Smooth muscle cell (in vitro differentiated cells): ENCODE data around the gene PRDX3. TPM values are rescaled to one million over a fixed set of nuclear protein-coding genes. Genes with fewer than 3 reads are reported as not detected.

Experiments
- DNase-seq: peaks from one replicate; lab custom pipeline; 2025; ENCODE audit not compliant: unreplicated experiment; lab: John Stamatoyannopoulos, UW
- H2AFZ ChIP-seq: fragments of 200-600 bp; sonication (generic); 2 replicates; pipeline ENCODE4 v1.6.0; 2016; ENCODE audit warnings: antibody characterized with exemption, low read depth, mild to moderate bottlenecking
- H3F3A ChIP-seq: fragments of 200-600 bp; sonication (generic); 2 replicates; pipeline ENCODE4 v1.6.0; 2017; ENCODE audit warnings: antibody characterized with exemption, low read depth
- H3K27ac ChIP-seq: fragments of 200-600 bp; sonication (generic); 2 replicates; pipeline ENCODE4 v1.5.1; 2016; ENCODE audit warnings: low read depth, mild to moderate bottlenecking
- H3K27me3 ChIP-seq: fragments of 200-600 bp; sonication (generic); 2 replicates; pipeline ENCODE4 v1.6.1; 2016; ENCODE audit warnings: low read depth, mild to moderate bottlenecking
- H3K36me3 ChIP-seq: fragments of 200-600 bp; sonication (generic); 2 replicates; pipeline ENCODE4 v1.5.1; 2016; ENCODE audit warnings: low read depth
- H3K4me1 ChIP-seq: fragments of 200-600 bp; sonication (generic); 2 replicates; pipeline ENCODE4 v1.5.1; 2016; ENCODE audit warnings: low read depth
- H3K4me2 ChIP-seq: fragments of 200-600 bp; sonication (generic); 2 replicates; pipeline ENCODE4 v1.6.0; 2016; ENCODE audit warnings: mild to moderate bottlenecking
- H3K4me3 ChIP-seq: fragments of 200-600 bp; sonication (generic); 2 replicates; pipeline ENCODE4 v1.5.1; 2016; ENCODE audit warnings: mild to moderate bottlenecking
- H3K79me2 ChIP-seq: fragments of 200-600 bp; sonication (generic); 2 replicates; pipeline ENCODE4 v1.6.0; 2016; ENCODE audit warnings: low read depth, mild to moderate bottlenecking
- H3K9ac ChIP-seq: fragments of 200-600 bp; sonication (generic); 2 replicates; pipeline ENCODE4 v1.6.0; 2016; ENCODE audit warnings: low read depth
- H3K9me3 ChIP-seq: fragments of 200-600 bp; sonication (generic); replicated peaks from 2 replicates; pipeline ENCODE4 v1.5.1; 2016; ENCODE audit warnings: low read depth
- H4K20me1 ChIP-seq: fragments of 200-600 bp; sonication (generic); 2 replicates; pipeline ENCODE4 v1.6.0; 2016; ENCODE audit warnings: low read depth
- WGBS: methylation state at CpG from one replicate; pipeline ENCODE4 v1.1.7; 2016; ENCODE audit warnings: low lambda C conversion rate; 5-methylcytosine and 5-hydroxymethylcytosine counted together
- polyA plus RNA-seq: library from polyadenylated mRNA; unstranded; fragments of >200 nt; fragmentation: Nextera tagmentation; extraction: Ambion mirVana; gene quantifications from 2 replicates; pipeline ENCODE4 v1.2.1, GENCODE V29; 2016
- total RNA-seq: library from RNA; depleted of rRNA; stranded (reverse); fragments of >200 nt; gene quantifications from 2 replicates; pipeline ENCODE4 v1.2.3, GENCODE V29; 2014
- TF ChIP-seq, protein P1 (sequence below): fragments of 200-600 bp; sonication (generic); IDR thresholded peaks from 2 replicates; pipeline ENCODE4 v1.5.1; 2017; ENCODE audit warnings: borderline replicate concordance, mild to moderate bottlenecking, antibody characterized with exemption; ENCODE audit not compliant: insufficient read depth, poor library complexity, severe bottlenecking

PRDX3 gene
- total and polyA plus RNA-seq, 2 experiments from 2014 or later, result 123 to 156 TPM

DNA sequence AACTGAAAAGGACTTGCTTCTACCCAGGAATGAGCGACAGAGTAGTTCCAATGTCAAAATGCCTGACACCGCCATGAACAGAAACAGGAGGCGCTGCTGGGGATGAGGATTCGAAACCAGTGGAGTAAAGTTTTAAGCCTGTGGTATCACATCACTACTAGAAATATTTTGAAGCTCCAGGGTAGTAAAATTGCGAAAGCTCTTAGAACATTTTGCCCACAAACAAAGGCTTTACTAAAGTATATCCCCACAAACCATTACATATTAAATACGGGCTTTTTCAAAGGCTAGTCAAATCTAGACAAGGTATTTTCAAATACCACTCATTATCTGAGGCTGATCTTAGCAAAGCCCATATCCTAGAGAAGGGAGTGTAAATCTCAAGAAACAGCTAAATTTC lies 2.4 kb downstream of the PRDX3 start:
- Histone ChIP-seq H3K4me3 (no peak overlapping the region), H3K4me2 (no peak overlapping the region), H3K27ac (peak overlapping the region; percentile 41), H4K20me1 (peaks cover 8% of the 10 kb centered on the region), H3K27me3 (no peaks in the 10 kb centered on the region), H3F3A (peaks cover 6% of the 10 kb centered on the region), H2AFZ (no peak overlapping the region), H3K9ac (no peak overlapping the region), H3K9me3 (no peaks in the 10 kb centered on the region), H3K36me3 (peaks cover 6% of the 10 kb centered on the region), H3K4me1 (peaks cover 15% of the 10 kb centered on the region), H3K79me2 (peaks cover 45% of the 10 kb centered on the region)
- 75% methylated on average over 6 of the region's 6 CpGs for WGBS
- TF ChIP-seq, protein P1, sequence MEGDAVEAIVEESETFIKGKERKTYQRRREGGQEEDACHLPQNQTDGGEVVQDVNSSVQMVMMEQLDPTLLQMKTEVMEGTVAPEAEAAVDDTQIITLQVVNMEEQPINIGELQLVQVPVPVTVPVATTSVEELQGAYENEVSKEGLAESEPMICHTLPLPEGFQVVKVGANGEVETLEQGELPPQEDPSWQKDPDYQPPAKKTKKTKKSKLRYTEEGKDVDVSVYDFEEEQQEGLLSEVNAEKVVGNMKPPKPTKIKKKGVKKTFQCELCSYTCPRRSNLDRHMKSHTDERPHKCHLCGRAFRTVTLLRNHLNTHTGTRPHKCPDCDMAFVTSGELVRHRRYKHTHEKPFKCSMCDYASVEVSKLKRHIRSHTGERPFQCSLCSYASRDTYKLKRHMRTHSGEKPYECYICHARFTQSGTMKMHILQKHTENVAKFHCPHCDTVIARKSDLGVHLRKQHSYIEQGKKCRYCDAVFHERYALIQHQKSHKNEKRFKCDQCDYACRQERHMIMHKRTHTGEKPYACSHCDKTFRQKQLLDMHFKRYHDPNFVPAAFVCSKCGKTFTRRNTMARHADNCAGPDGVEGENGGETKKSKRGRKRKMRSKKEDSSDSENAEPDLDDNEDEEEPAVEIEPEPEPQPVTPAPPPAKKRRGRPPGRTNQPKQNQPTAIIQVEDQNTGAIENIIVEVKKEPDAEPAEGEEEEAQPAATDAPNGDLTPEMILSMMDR, result no peak
- DNase-seq, result no peak

DNA sequence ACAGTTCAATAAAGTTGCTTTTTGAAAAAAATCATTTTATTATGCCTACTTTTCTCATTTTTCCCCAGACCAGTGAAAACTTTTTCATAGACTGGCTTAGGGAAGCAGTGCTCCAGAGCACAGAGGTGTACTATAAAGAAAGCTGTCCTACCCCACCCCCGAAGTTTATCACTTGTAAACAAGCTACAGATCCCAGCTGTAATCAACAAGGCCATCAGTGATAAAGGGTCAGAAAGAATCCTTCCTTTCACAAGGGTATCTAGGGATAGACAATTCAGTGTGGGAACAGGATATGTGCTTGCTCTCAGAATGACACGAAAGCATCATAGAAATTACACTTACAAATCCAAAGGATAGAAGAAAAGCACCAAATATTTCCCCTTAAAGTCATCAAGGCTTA lies 4.5 kb downstream of the PRDX3 start:
- Histone ChIP-seq H4K20me1 (peaks cover 8% of the 10 kb centered on the region), H3K4me1 (peaks cover 14% of the 10 kb centered on the region), H3K9me3 (no peaks in the 10 kb centered on the region), H3K4me2 (no peak overlapping the region), H3K9ac (no peak overlapping the region), H3K27me3 (no peaks in the 10 kb centered on the region), H2AFZ (no peak overlapping the region), H3K4me3 (no peak overlapping the region), H3K79me2 (peaks cover 45% of the 10 kb centered on the region), H3F3A (peaks cover 6% of the 10 kb centered on the region), H3K27ac (no peak overlapping the region), H3K36me3 (peaks cover 13% of the 10 kb centered on the region)
- TF ChIP-seq, protein P1, result no peak
- DNase-seq, result no peak
- WGBS, result 79% methylated on average over 2 of the region's 2 CpGs

DNA sequence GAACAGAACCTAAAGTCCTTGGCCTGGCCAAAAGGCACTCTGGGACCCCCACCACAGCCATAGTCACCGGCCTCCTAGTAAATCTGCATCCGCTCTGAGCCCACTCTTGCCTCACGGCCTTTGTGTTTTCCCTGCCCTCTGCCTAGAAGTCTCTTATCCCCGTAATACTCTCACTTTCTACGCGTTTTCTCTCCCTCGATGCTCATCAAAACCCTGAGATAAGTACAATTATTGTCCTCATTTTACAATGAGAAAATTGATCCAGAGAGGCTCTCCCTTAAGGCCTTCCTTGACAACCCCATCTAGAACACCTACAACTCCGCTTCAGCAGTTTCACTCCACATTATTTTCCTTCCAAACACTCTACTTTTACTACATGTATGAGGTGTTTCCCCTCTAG lies 11.6 kb downstream of the PRDX3 start:
- TF ChIP-seq, protein P1, result no peak
- no peak for DNase-seq
- WGBS, result 81% methylated on average over 8 of the region's 8 CpGs
- Histone ChIP-seq H2AFZ (no peak overlapping the region), H3K4me2 (no peak overlapping the region), H3K79me2 (no peaks in the 10 kb centered on the region), H3K27me3 (no peaks in the 10 kb centered on the region), H3K36me3 (peaks cover 13% of the 10 kb centered on the region), H3K4me1 (peaks cover 4% of the 10 kb centered on the region), H3K4me3 (no peak overlapping the region), H3K27ac (no peak overlapping the region), H3K9me3 (no peaks in the 10 kb centered on the region), H4K20me1 (no peaks in the 10 kb centered on the region), H3F3A (no peaks in the 10 kb centered on the region), H3K9ac (no peak overlapping the region)

DNA sequence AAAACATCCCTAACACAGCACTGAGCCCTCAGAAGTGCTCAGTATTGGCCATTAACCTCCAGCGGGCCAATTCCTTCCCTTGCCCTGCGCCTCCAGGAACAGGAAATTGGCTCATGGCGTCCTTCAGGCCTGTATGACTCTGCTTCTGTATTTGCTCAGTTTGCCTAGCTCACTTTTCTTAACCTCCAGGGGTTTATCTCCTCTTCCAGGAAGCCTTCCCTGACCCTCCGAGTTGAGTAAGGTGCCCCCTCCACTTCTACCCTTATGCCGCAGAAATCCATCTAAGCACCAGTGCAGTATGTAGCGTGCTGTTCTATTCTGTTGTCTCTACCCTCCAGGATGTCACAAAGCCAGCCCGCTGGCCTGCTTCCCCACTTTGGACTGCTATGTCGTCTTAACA lies 12.0 kb downstream of the PRDX3 start:
- peaks cover 11% of the 10 kb centered on the region for H3K36me3 ChIP-seq
- H3K27me3 ChIP-seq, result no peaks in the 10 kb centered on the region
- H3K79me2 ChIP-seq, result no peaks in the 10 kb centered on the region
- DNase-seq, result no peak
- H3K4me1 ChIP-seq, result peaks cover 4% of the 10 kb centered on the region
- TF ChIP-seq, protein P1, result no peak
- no peak overlapping the region for H3K4me3 ChIP-seq
- H2AFZ ChIP-seq, result no peak overlapping the region
- H3K9ac ChIP-seq, result no peak overlapping the region
- H3F3A ChIP-seq, result no peaks in the 10 kb centered on the region
- no peak overlapping the region for H3K27ac ChIP-seq
- H4K20me1 ChIP-seq, result no peaks in the 10 kb centered on the region
- H3K4me2 ChIP-seq, result no peak overlapping the region
- WGBS, result 73% methylated on average over 8 of the region's 8 CpGs
- H3K9me3 ChIP-seq, result no peaks in the 10 kb centered on the region
